NCI-H748 (cell line): ENCODE measurements around the gene PIK3AP1.
"Not testable (repeated sequence)": the region's sequence is repeated elsewhere in the genome, so short reads cannot be mapped to it uniquely, and the experiment has no call there.

ENCODE experiments used
- DNase-seq: peaks from one replicate; lab custom pipeline; 2025; ENCODE audit not compliant: unreplicated experiment; lab: John Stamatoyannopoulos, UW

Gene PIK3AP1

GRCh38 chr10:96720422-96721206 is at the start of gene PIK3AP1:
TSS of gene PIK3AP1 (minus strand) at chr10:96720514. CDS start at chr10:96720394, 120 bp downstream.
- DNase-seq, result peak; percentile 87

- DNase-seq, result no peak
Observed at GRCh38 chr10:96768136-96768535, 47.8 kb upstream of the PIK3AP1 start.

DNA sequence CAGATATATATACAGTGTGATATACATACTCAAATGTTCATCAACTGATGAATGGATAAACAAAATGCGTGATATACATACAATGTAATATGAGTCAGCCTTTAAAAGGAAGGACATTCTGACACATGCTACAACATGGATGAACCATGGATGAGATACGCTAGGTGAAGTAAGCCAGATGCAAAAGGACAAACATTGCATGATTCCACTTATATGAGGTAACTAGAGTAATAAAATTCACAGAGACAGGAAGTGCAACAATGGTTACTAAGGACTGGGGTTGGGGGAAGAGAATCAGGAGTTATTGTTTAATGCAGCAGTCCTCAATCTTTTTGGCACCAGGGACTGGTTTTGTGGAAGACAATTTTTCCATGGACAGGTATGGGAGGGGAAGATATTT is 47.3 kb upstream of the PIK3AP1 start:
- DNase-seq, result no peak

DNA sequence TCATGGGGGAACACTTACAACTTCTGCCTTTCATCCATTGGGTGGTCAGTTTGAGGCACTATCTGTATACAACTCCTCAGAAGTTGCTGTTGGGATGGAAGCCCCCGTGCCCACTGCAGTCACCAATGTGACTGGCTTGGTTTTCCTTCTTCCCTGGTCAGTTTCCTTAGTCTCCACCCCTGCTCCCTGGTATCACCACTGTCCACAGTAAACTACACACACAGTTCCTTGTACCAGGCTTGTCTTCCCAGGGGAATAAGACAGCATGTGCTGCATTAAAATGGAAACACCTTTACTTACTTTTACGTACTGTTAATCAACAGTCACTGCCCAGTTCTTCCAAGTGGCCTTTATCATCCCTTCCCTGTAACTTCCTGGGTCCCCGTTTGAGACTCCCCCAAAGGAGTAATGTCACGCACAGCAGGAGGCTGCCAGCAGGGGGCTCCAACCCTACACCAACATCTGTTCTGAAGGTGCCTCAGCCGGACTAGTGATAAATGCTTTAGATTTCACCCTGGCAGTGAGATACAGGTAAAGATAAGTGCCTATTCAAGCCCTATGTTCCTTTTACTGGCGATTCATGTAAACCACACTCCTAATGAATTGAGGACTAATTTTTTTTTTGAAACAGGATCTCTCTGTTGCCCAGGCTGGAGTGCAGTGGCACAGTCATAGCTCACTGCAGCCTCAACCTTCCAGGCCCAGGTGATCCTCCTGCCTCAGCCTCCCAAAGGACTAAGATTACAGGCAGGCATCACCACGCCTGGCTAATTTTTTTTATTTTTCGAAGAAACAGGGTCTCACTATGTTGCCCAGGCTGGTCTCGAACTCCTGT is 45.3 kb upstream of the PIK3AP1 start:
- DNase-seq, result peak; percentile 8

- no peak for DNase-seq
Observed at GRCh38 chr10:96764425-96765060, 44.2 kb upstream of the PIK3AP1 start.

DNA sequence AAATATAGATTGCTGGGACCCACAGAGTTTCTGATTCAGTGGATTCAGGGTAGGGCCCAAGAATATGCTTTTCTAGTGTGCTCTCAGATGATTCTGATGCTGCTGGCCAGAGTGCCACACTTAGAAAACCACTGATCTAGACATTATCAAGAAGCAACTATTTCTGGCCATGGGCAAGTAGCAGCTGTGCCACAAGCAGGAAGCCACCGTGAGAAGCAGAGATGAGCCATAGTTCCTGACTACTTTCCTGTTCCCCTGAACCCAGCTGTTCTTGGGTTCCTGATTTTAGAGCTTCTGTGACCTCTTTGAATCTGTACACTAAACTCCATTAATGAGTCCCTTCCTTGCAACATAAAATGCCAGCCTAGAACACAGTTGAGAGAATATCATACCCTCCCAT is 38.1 kb upstream of the PIK3AP1 start:
- no peak for DNase-seq

GRCh38 chr10:96756111-96756903 is 36.0 kb upstream of the PIK3AP1 start:
- DNase-seq, result no peak

DNA sequence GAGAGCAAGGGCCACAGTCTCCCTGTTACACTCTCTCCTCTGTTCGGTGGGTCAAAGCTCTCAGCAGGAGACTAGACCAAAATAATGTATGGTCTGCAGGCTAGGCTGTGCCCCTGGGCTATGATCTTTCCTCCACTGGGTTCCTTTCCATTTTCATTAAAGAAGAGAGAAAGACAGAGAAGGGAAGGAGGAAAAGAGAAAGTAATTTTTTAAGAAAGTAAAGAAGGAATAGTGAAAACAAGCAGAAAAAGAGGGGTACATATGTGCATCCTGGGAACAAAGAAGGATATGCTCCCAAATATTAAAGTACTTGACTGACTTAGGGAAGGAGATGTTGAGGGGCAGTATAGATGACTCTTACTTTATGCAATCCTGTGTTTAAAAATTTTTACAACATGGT is 33.6 kb upstream of the PIK3AP1 start:
- no peak for DNase-seq

GRCh38 chr10:96752375-96752774 is 32.1 kb upstream of the PIK3AP1 start:
- DNase-seq, result no peak

DNA sequence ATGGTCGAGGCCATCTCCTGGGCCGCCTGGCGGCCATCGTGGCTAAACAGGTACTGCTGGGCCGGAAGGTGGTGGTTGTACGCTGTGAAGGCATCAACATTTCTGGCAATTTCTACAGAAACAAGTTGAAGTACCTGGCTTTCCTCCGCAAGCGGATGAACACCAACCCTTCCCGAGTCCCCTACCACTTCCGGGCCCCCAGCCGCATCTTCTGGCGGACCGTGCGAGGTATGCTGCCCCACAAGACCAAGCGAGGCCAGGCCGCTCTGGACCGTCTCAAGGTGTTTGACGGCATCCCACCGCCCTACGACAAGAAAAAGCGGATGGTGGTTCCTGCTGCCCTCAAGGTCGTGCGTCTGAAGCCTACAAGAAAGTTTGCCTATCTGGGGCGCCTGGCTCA is 30.0 kb upstream of the PIK3AP1 start:
- DNase-seq, result not testable (repeated sequence)

DNA sequence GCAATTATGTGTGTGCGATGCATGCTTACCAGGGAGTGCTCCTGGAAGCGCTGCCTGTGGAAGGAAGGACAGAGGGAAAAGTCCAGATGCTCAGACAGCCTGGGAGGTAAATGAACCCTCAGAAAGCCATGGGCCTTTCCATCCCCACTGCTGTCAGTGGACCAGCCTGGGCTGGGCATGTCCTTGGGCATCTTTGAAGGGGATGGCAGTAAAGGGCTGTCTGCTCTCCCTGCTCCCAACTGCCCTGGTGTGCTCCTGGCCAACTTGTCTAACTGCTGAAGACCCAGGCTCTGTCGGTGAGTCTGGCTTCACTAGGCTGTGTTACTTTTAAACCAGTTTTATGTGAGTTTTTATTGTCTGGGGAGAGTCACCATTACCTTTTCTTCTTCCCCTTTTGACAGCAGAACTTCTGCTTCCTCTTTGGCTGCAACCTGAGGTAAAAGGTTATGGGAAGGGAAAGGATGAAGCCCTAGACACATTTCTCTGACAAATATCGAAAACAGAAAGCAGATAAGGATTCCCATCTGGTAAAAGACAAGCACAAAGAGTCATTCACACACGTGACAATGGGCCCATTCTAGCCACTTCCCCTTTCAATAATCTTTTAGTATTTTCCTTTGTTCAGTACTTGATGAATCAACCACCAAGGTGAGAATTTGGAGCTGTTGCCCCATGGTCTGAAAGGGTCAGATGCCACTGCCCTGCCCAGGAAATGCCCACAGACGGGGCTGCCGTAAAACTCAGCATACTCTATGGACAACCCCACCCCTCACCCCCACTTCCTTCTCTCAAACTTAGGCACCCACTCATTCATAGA is 27.6 kb upstream of the PIK3AP1 start:
- no peak for DNase-seq

- DNase-seq, result no peak
Observed at GRCh38 chr10:96746503-96746902, 26.2 kb upstream of the PIK3AP1 start.

GRCh38 chr10:96745950-96746349 is 25.6 kb upstream of the PIK3AP1 start:
- DNase-seq, result no peak

GRCh38 chr10:96743988-96744585 is 23.8 kb upstream of the PIK3AP1 start:
- peak; percentile 1 for DNase-seq

GRCh38 chr10:96741557-96741956 is 21.2 kb upstream of the PIK3AP1 start:
- DNase-seq, result not testable (repeated sequence)

DNA sequence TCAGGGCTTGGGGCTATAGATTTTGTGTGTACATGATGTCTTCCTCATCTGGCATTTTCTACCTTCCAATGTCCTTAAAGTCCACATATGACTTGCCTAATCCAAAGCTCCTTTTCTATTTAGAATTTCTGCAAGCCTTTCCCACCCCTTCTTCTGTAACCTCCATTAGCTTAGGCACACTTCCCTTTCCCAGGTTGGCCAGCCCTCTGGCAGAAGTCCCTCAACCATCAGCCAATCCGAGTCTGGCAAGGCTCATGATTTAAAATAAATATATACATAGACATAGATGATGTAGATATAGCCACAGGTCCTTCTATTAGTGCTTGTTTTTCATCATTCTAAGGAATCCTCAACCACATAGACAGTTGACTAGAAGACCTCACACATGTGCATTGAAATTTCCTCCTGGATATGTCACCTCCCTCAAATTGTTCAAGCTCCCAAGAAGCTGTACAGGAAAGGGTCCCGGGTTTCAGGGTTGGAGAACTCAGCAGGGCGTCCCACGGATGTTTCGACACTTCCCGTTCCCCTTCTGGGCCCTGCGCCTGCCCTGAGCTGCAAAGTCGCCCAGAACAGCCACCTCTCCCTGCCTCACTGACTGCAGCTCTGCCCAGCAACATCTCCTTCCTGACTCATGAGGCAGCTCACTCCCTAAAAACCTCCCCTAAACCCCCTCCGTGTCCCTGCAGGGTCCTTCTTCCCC is 20.4 kb upstream of the PIK3AP1 start:
- DNase-seq, result no peak

GRCh38 chr10:96740141-96740540 is 19.8 kb upstream of the PIK3AP1 start:
- DNase-seq, result no peak

GRCh38 chr10:96737307-96737902 is 17.1 kb upstream of the PIK3AP1 start:
- DNase-seq, result not testable (repeated sequence)

DNA sequence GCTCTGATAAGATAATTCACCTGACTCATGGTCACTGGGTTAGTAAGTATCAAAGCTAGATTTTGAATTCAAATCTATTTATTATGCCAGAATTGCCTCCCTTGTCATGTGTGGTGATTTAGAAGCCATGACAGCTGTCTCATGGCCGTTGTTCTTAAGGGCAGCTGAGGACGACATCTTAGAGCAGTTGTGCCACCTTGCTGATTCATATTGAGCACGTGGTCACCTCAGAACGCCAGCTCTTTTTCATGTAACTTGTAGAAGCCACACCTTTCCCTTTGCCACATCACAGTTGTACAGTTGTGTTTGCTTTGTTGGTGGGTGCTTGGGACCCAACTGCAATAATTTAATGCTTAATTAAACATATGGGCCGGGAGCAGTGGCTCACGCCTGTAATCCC is 4.3 kb upstream of the PIK3AP1 start:
- no peak for DNase-seq
